Esophagus squamous epithelium (tissue), 4 donors: ENCODE measurements around the gene CNIH2.

Source experiments
- CTCF ChIP-seq, 6 experiments: fragments of 450-650 bp in 4 of 6; fragments of 200-600 bp in 2 of 6; sonication (generic) in 2 of 6; IDR thresholded peaks; one replicate each; pipeline ENCODE4 v1.5.1; 2016 to 2019; ENCODE audit warnings: antibody characterized with exemption in 6 of 6, mild to moderate bottlenecking in 4 of 6, moderate library complexity in 4 of 6
- POLR2A ChIP-seq, 4 donors: fragments of 450-650 bp; IDR thresholded peaks; one replicate each; pipeline ENCODE4 v1.6.1; 2017; ENCODE audit warnings: antibody characterized with exemption in 4 of 4, mild to moderate bottlenecking in 4 of 4, moderate library complexity in 3 of 4

- TF ChIP-seq POLR2A (IDR thresholded peaks at IDR 0.05) (peak in 2 of 4 donors; percentile 27 to 57), CTCF (IDR thresholded peaks at IDR 0.05) (no peak)
Measured at GRCh38 chr11:66312549-66313320, 34.8 kb downstream of the CNIH2 start.
